ENCODE measurements around the gene FSTL4. TPM values are rescaled to one million over a fixed set of nuclear protein-coding genes. Genes with fewer than 3 reads are reported as not detected.
A peak's percentile ranks its signal among the peaks of the same experiment; 100 is the strongest.

FSTL4 gene
- total and polyA plus RNA-seq, 2 experiments from 2014 or later, result 0.47 to 0.74 TPM

DNA sequence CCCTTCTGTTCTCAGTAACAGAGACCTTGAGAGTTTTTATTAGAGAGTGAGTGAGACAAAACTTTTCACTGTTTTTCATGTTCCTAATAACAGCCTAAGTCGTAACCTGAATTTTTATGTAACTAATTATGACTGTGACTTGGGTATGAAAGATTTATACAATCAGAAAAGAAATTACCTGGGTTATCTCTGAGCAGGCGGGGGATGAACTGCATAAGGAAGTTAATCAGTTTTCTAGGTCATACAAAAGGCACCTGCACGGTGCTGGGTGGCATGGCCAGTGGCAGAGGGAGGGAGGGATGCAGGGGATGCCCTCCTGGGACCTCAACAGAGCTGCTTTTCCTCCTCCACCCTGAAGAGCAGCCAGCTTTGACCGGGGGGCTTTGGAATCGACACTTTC is 340.7 kb downstream of the FSTL4 start:
- H3K27ac ChIP-seq, result no peak overlapping the region
- H3K9me3 ChIP-seq (ENCODE audit: low read depth), result no peaks in the 10 kb centered on the region
- no peak overlapping the region for H2AFZ ChIP-seq
- H4K20me1 ChIP-seq (ENCODE audit: insufficient read depth, poor library complexity, severe bottlenecking), result no peaks in the 10 kb centered on the region
- H3K4me2 ChIP-seq, result no peak overlapping the region
- 80% methylated on average over 5 of the region's 5 CpGs for WGBS (ENCODE audit: low lambda C conversion rate, missing lambda C conversion rate)
- no peak for DNase-seq (ENCODE audit: low spot score)
- peaks cover 5% of the 10 kb centered on the region for H3K4me1 ChIP-seq (ENCODE audit: insufficient read depth)
- no peaks in the 10 kb centered on the region for H3K36me3 ChIP-seq (replicated peaks; ENCODE audit: insufficient read depth, low read depth)
- TF ChIP-seq, protein P1, sequence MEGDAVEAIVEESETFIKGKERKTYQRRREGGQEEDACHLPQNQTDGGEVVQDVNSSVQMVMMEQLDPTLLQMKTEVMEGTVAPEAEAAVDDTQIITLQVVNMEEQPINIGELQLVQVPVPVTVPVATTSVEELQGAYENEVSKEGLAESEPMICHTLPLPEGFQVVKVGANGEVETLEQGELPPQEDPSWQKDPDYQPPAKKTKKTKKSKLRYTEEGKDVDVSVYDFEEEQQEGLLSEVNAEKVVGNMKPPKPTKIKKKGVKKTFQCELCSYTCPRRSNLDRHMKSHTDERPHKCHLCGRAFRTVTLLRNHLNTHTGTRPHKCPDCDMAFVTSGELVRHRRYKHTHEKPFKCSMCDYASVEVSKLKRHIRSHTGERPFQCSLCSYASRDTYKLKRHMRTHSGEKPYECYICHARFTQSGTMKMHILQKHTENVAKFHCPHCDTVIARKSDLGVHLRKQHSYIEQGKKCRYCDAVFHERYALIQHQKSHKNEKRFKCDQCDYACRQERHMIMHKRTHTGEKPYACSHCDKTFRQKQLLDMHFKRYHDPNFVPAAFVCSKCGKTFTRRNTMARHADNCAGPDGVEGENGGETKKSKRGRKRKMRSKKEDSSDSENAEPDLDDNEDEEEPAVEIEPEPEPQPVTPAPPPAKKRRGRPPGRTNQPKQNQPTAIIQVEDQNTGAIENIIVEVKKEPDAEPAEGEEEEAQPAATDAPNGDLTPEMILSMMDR (IDR thresholded peaks at IDR 0.05; ENCODE audit: poor library complexity), result no peak
- no peak for TF ChIP-seq EZH2 (IDR thresholded peaks at IDR 0.05; ENCODE audit: borderline replicate concordance)
- no peak for TF ChIP-seq EZH2phosphoT487 (IDR thresholded peaks at IDR 0.05; ENCODE audit: low read depth, severe bottlenecking, unreplicated experiment)
- H3K9me2 ChIP-seq (replicated peaks; ENCODE audit: insufficient read depth), result no peaks in the 10 kb centered on the region
- no peak overlapping the region for H3K4me3 ChIP-seq
- H3K27me3 ChIP-seq, result no peaks in the 10 kb centered on the region
- H3K79me2 ChIP-seq, result no peaks in the 10 kb centered on the region

DNA sequence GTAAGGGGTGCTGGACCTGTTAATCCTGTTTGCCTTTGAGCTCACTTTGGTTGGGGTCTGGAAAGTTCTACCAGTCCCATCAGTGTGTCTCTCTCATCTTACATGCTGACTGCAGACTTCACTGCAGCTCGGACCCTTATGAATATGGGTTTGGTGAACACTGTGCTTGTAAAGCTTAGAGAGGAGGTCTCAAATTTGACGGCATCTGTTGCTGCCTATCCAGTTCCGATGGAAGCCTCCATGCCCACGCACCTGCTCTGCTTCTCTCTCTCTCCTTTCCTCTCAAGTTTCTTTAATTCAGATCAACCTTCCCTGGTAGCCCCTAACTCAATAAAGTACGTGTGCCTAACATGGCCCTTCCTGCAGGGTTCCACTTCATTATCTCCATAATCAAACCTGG is 342.6 kb downstream of the FSTL4 start:
- no peaks in the 10 kb centered on the region for H3K79me2 ChIP-seq
- peaks cover 5% of the 10 kb centered on the region for H3K4me1 ChIP-seq (ENCODE audit: insufficient read depth)
- no peak overlapping the region for H3K27ac ChIP-seq
- no peaks in the 10 kb centered on the region for H3K27me3 ChIP-seq
- no peak for TF ChIP-seq EZH2 (IDR thresholded peaks at IDR 0.05; ENCODE audit: borderline replicate concordance)
- TF ChIP-seq, protein P1 (IDR thresholded peaks at IDR 0.05; ENCODE audit: poor library complexity), result no peak
- 89% methylated on average over 5 of the region's 5 CpGs for WGBS (ENCODE audit: low lambda C conversion rate, missing lambda C conversion rate)
- DNase-seq (ENCODE audit: low spot score), result no peak
- H2AFZ ChIP-seq, result no peak overlapping the region
- H3K4me3 ChIP-seq, result no peak overlapping the region
- no peaks in the 10 kb centered on the region for H4K20me1 ChIP-seq (ENCODE audit: insufficient read depth, poor library complexity, severe bottlenecking)
- H3K9me3 ChIP-seq (ENCODE audit: low read depth), result no peaks in the 10 kb centered on the region
- no peaks in the 10 kb centered on the region for H3K9me2 ChIP-seq (replicated peaks; ENCODE audit: insufficient read depth)
- H3K36me3 ChIP-seq (replicated peaks; ENCODE audit: insufficient read depth, low read depth), result no peaks in the 10 kb centered on the region
- no peak overlapping the region for H3K4me2 ChIP-seq

DNA sequence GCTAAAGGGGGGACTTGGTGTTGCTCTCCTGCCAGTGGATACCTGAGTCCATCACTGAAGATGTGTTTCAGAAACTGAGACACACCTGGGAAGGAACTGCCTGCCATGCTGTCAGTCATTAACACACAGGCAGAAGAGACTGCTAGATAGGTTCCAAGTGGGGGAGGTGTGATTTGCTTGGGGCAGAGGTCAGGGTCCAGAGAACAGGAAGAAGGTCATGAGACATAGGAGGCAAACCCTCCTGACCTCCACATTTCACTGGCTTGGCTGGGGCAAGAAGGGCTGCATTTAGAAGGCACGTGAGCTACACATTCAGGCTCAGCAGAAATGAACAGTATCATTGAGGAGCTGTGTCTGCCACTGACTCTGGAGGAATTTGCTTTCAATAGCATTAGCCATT is 344.7 kb downstream of the FSTL4 start:
- H2AFZ ChIP-seq, result no peak overlapping the region
- TF ChIP-seq EZH2 (IDR thresholded peaks at IDR 0.05; ENCODE audit: borderline replicate concordance) (no peak), EZH2phosphoT487 (IDR thresholded peaks at IDR 0.05; ENCODE audit: low read depth, severe bottlenecking, unreplicated experiment) (no peak)
- TF ChIP-seq, protein P1 (IDR thresholded peaks at IDR 0.05; ENCODE audit: poor library complexity), result no peak
- no peaks in the 10 kb centered on the region for H3K4me1 ChIP-seq (ENCODE audit: insufficient read depth)
- H3K4me2 ChIP-seq, result no peak overlapping the region
- H3K36me3 ChIP-seq (replicated peaks; ENCODE audit: insufficient read depth, low read depth), result no peaks in the 10 kb centered on the region
- no peaks in the 10 kb centered on the region for H3K9me2 ChIP-seq (replicated peaks; ENCODE audit: insufficient read depth)
- no peaks in the 10 kb centered on the region for H4K20me1 ChIP-seq (ENCODE audit: insufficient read depth, poor library complexity, severe bottlenecking)
- no peaks in the 10 kb centered on the region for H3K9me3 ChIP-seq (ENCODE audit: low read depth)
- no peaks in the 10 kb centered on the region for H3K79me2 ChIP-seq
- WGBS (ENCODE audit: low lambda C conversion rate, missing lambda C conversion rate), result 78% methylated on average over 1 of the region's 1 CpG
- H3K4me3 ChIP-seq, result no peak overlapping the region
- peak; percentile 26 for DNase-seq (ENCODE audit: low spot score)
- H3K27ac ChIP-seq, result no peak overlapping the region
- no peaks in the 10 kb centered on the region for H3K27me3 ChIP-seq

DNA sequence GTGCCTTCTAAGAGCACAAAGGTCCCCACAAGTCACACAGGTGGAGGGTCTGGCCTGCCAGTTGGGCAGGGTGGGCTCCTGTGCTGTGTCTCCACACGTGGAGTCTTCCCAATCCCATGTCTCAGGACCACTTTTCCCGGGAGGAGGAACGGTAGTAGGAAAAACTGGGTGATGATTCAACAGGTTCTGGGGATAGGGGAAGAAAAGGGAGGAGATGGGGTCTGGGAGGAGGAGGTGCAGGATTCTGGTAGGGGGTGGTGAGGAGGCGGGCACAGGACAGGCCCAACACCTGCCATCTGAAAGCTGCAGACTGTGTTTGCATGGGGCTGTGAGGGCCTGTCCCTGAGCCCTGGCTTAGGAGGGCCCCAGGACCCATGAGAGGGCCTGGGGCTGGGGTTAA is 345.4 kb downstream of the FSTL4 start:
- no peak overlapping the region for H2AFZ ChIP-seq
- no peaks in the 10 kb centered on the region for H3K9me3 ChIP-seq (ENCODE audit: low read depth)
- no peak overlapping the region for H3K4me3 ChIP-seq
- no peaks in the 10 kb centered on the region for H3K4me1 ChIP-seq (ENCODE audit: insufficient read depth)
- H4K20me1 ChIP-seq (ENCODE audit: insufficient read depth, poor library complexity, severe bottlenecking), result no peaks in the 10 kb centered on the region
- no peak overlapping the region for H3K4me2 ChIP-seq
- no peak for DNase-seq (ENCODE audit: low spot score)
- H3K27ac ChIP-seq, result no peak overlapping the region
- H3K79me2 ChIP-seq, result no peaks in the 10 kb centered on the region
- H3K27me3 ChIP-seq, result no peaks in the 10 kb centered on the region
- TF ChIP-seq, protein P1 (IDR thresholded peaks at IDR 0.05; ENCODE audit: poor library complexity), result no peak
- TF ChIP-seq EZH2phosphoT487 (IDR thresholded peaks at IDR 0.05; ENCODE audit: low read depth, severe bottlenecking, unreplicated experiment), result no peak
- TF ChIP-seq EZH2 (IDR thresholded peaks at IDR 0.05; ENCODE audit: borderline replicate concordance), result no peak
- WGBS (ENCODE audit: low lambda C conversion rate, missing lambda C conversion rate), result 92% methylated on average over 3 of the region's 4 CpGs
- no peaks in the 10 kb centered on the region for H3K9me2 ChIP-seq (replicated peaks; ENCODE audit: insufficient read depth)
- H3K36me3 ChIP-seq (replicated peaks; ENCODE audit: insufficient read depth, low read depth), result no peaks in the 10 kb centered on the region
